KOPT-K1 (cell line): ENCODE results near the gene CLDN11.

Experiments used
- H3K27ac ChIP-seq: fragments of 200-600 bp; sonication (generic); 2 replicates; pipeline ENCODE4 v1.5.1; 2016; ENCODE audit warnings: antibody characterized with exemption, mild to moderate bottlenecking, low read depth, low read length; ENCODE audit not compliant: poor library complexity, severe bottlenecking
- H3K36me3 ChIP-seq: fragments of 200-600 bp; sonication (generic); 2 replicates; pipeline ENCODE4 v1.5.1; 2017; ENCODE audit warnings: antibody characterized with exemption, mild to moderate bottlenecking, low read length, moderate library complexity; ENCODE audit not compliant: insufficient read depth
- H3K9me3 ChIP-seq: fragments of 200-600 bp; sonication (generic); 2 replicates; pipeline ENCODE4 v1.5.1; 2017; ENCODE audit warnings: antibody characterized with exemption, low read length, mild to moderate bottlenecking; ENCODE audit not compliant: insufficient read depth, poor library complexity, severe bottlenecking

The CLDN11 gene

GRCh38 chr3:170475092-170475685, 56.5 kb downstream of the CLDN11 start:
- Histone ChIP-seq H3K9me3 (no peaks in the 10 kb centered on the region), H3K36me3 (no peaks in the 10 kb centered on the region), H3K27ac (no peak overlapping the region)

DNA sequence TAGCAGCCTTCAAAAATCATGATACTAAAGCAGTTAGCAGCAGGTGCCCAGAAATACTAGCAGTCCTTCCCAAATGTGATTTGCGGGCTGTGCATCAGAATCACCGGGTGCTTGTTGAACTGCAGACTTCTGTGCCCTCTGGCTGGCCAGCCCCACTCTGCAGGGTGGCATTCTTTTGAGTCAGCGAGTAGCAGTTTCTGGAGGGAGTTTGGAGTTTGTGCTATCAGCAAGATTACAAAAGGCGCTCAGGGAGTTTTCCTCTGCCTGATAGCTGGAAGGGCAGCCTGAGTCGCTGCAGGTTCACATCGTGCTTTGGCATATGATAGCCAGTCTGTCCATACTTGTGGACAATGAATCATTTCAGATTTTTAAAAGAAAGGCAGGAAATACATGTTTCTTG, 57.6 kb downstream of the CLDN11 start:
- no peak overlapping the region for H3K27ac ChIP-seq
- no peaks in the 10 kb centered on the region for H3K36me3 ChIP-seq
- H3K9me3 ChIP-seq: no peaks in the 10 kb centered on the region

DNA sequence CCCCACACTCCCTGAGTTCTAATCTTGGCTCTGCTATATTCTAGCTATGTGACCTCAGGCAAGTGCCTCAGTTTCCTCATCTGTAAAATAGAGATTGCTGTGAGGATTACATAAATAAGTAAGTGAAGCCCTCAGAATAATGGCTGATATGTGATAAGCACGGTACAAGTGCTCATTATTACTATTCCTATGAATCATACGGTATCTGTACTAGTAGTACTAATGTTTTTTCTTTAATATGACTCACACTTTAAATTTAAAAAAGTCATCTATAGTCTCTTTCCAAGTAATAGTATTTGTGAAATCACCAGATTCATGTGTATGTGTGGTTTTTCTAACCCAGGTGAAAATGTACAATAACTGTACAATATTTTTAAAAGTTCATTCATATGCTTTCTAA, 58.7 kb downstream of the CLDN11 start:
- no peak overlapping the region for H3K27ac ChIP-seq
- no peaks in the 10 kb centered on the region for H3K9me3 ChIP-seq
- H3K36me3 ChIP-seq: no peaks in the 10 kb centered on the region

DNA sequence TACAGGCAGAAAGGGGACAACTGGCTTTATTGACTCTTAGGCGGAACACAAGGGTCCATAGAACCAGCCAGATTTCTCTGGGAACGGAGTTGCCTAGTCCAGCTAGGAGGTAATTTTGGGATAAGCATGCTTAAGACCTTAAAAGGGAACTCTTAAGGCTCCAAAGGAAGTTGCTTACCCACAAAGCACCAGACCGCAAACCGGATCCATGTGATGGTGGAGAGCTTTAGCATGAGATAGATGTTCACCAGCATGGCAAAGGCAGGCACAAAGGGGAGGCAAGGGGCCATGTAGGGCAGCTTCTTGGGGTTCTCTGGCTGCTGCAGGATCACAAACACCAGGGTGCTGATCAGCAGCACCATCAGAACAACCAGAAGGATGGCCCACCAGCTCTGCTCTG, 61.4 kb downstream of the CLDN11 start:
- no peak overlapping the region for H3K27ac ChIP-seq
- no peaks in the 10 kb centered on the region for H3K36me3 ChIP-seq

GRCh38 chr3:170482199-170482598, 63.5 kb downstream of the CLDN11 start:
- H3K9me3 ChIP-seq: no peaks in the 10 kb centered on the region
- H3K36me3 ChIP-seq: no peaks in the 10 kb centered on the region
- H3K27ac ChIP-seq: no peak overlapping the region

More for the DNA sequence above, 61.4 kb downstream of the CLDN11 start:
- H3K9me3 ChIP-seq: no peaks in the 10 kb centered on the region

DNA sequence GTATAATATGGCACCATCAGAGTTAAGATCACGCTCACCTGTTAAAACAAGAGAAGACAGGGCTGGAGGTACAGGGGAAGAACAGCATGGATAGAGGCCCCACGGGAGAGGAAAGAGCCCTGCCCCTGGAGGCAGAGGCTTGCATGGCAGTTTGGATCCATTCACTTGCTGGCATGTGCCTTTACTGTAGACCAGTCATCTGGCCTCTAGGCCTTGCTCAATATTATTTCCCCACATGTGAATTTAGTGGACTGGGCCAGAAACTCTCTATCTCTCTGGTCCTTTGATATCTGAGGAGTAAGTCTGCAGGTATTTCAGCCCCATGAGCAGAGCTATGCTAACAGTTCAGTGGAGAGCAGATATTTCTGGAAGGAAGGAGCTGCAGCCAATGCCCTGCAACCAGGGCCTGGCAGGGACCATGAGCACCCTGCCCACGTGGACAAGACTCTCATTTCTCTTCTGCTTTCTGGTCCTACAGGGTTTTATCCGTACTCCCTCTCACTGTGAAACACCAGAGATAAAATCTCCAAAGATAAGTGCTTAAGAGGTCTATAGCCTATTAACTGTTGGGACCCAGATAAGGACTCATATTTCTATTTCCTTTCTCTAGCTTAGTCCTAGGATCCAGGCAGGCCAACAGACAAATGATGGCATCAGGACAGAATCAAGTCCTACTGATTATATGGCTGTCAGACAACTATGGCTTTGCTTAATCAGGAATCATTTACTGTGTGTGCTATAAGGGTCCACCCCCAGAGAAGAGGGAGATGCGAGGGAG, 65.0 kb downstream of the CLDN11 start:
- no peak overlapping the region for H3K27ac ChIP-seq
- H3K9me3 ChIP-seq: no peaks in the 10 kb centered on the region
- H3K36me3 ChIP-seq: no peaks in the 10 kb centered on the region
